Stimulated activated CD8-positive, alpha-beta memory T cell treated with anti-CD3 and anti-CD28 coated beads, Interleukin-2, amount 100 ng/mL, for 48 hours (primary cell): ENCODE measurements around the gene NDUFB7.
"Not testable (repeated sequence)": the region's sequence is repeated elsewhere in the genome, so short reads cannot be mapped to it uniquely, and the experiment has no call there.

Experiments
- DNase-seq, 2 donors: peaks; one replicate each; pipeline ENCODE4 v3.0.0-alpha.2; 2020; ENCODE audit warnings: low read depth in 2 of 2

Gene NDUFB7

DNA sequence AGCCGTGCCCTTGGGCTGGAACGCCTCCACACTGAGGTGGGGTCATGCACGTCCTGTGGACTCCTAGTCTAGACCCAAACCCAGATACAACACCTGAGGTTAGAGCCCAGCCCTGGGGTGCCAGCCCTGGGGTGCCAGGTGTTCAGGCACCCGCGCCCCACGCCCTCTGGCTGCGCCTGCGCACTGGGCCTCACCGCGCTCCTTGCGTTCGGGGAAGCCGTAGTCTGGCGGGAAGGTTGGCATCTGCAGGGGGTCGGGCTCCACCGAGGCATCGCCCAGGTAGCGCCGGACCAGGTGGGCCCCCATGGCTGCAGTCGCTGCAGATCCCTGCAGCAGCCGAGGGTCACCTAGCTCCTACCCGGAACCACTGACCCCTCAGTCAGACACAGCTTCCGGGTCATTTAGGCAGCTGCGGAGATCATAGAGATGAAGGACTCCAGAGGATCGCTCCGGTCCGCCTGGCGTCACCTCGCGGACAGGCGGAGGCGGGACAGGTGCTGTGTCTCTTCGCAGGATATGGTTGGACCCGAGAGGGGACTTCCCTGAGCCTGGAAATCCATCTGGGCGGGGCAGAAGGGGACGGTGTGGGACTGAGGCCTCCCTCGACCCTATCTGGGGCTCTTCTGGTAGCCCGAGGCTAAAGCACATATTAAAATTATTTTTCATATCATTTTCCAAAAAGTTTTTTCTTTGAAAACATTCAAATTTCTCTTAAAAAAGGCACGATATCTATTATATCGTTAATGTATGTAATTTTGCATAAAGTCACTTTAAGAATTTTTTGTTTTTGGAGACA lies at the start of gene NDUFB7:
Gene NDUFB7 (minus strand): TSS at position 372 of the 796 bp plus-strand sequence. CDS start 66 bp downstream, at position 306.
- peak; percentile 85 to 86 for DNase-seq

DNA sequence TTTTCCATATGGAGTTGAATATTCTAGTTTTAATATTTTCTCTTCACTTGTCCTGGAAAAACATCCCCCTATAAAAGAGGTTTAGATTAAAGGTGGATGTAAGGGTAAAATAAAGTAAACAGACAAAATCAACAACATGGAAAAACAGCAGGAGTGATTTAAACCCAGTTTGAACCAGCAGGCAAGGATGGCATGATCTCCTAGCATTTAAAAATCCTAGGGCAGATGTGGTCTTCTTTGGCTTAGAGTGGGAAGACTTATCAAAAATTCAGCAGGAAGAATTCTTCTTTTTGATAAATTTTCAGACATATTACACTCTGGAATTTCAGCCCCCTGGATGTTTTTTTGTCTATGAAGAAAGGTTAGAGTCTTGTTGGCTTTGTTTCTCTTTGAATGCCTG lies 47.5 kb upstream of the NDUFB7 start:
- no peak for DNase-seq

GRCh38 chr19:14616407-14616806 lies 44.5 kb upstream of the NDUFB7 start:
- DNase-seq = no peak

- no peak for DNase-seq
These were observed 43.8 kb upstream of the NDUFB7 start for GRCh38 chr19:14615623-14616022.

DNA sequence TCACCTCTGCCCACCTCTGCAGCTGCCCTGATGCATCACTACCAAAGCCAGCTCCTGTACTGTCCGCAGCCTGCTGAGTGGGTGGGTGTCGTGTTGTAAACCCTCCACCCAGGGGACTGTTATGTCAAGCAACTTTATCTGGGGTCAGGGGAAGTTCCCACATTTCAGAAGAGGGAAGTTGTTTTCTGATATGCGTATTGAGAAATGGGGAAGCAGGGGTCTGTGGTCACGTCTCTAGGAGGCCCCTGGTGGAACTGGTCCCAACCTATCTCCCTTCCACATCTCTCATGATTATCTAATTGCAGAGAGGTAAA lies 42.2 kb upstream of the NDUFB7 start:
- DNase-seq = no peak

DNA sequence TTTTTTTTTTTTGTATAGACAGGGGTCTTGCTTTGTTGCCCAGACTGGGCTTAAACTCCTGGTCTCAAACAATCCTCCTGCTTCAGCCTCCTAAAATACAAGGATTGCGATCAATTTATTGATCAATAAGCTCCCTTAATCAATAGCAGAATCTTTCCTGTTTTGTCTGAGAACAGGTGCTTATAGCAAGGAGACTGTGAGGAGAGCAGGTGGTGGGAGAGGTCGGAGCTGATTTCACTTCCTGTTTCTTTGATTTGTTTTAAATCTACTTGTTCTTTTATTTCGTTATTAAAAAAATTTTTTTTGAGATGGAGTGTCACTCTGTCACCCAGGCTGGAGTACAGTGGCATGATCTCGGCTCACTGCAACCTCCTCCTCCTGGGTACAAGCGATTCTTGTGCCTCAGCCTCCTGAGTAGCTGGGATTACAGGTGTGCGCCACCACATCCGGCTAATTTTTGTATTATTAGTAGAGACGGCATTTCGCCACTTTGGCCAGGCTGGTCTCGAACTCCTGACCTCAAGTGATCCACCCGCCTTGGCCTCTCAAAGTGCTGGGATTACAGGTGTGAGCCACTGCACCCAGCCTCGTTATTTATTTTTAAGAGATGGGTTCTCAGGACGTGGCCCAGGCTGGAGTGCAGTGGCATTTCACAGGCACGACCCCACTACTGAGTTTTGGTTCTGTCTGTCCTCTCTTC lies 41.7 kb upstream of the NDUFB7 start:
- DNase-seq = not testable (repeated sequence)

DNA sequence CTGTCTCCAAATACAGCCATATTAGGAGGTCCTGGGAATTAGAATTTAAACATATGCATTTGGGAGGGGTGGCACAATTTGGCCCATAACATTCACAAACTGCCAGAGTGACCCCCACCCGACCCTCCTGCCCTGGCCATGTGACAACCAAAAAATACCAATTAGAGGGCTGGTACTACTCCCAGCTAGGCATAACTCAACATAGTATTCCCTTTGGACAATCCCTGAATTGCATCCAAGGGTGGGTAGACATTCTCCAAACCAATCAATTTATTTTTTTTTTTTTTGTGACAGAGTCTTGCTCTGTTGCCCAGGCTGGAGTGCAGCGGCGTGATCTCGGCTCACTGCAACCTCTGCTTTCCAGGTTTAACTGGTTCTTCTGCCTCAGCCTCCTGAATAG lies 40.8 kb upstream of the NDUFB7 start:
- DNase-seq = no peak

DNA sequence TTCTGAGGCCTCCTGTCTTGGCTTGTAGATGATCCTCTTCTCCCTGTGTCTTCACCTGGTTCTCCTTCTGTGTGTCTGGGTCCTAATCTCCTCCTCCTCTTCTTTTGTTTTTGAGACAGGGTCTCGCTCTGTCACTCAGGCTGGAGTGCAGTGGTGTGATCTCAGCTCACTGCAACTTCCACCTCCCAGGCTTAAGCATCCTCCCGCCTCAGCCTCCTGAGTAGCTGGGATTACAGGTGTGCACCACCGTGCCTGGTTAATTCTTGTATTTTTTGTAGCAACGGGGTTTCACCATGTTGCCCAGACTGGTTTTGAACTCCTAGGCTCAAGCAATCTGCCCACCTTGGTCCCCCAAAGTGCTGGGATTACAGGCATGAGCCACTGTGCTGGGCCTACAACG lies 40.4 kb upstream of the NDUFB7 start:
- not testable (repeated sequence) for DNase-seq

- no peak for DNase-seq
These were observed 39.2 kb upstream of the NDUFB7 start for GRCh38 chr19:14611051-14611450.

DNA sequence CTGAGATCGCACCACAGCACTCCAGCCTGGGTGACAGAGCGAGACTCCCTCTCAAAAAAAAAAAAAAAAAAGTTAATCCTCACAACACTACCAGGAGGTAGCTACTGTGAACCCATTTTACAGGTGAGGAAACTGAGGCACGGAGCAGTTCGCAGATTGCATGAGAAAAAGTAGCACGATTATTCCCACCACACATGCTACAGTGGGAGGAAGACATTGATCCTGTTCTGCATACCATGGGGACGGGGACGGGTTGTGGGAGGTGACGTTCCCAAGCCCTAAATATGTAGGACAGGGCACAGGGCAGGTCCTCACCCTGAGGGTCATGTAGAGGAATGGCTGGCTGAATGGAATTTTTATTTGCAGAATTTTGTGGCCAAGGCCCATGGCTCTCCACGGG lies 34.8 kb upstream of the NDUFB7 start:
- no peak for DNase-seq

DNA sequence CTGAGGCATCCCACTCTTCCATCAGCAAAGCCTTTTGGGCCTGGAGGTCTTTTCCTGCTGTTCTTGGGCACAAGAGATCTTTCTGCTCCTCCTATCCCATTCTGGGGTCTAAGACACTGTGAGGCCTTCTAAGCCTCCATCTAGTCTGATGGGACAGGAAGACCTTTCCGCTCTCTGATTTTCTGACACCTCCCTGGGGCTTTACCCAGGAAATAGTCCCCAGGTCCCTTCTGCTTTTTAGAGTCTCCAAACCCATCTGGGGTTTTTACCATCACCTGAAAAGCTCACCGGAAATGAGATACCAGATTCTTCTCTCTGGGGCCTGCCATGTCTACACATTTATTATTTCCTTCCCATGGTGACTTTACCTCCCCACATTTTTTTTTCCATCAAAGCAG lies 32.1 kb upstream of the NDUFB7 start:
- no peak for DNase-seq

DNA sequence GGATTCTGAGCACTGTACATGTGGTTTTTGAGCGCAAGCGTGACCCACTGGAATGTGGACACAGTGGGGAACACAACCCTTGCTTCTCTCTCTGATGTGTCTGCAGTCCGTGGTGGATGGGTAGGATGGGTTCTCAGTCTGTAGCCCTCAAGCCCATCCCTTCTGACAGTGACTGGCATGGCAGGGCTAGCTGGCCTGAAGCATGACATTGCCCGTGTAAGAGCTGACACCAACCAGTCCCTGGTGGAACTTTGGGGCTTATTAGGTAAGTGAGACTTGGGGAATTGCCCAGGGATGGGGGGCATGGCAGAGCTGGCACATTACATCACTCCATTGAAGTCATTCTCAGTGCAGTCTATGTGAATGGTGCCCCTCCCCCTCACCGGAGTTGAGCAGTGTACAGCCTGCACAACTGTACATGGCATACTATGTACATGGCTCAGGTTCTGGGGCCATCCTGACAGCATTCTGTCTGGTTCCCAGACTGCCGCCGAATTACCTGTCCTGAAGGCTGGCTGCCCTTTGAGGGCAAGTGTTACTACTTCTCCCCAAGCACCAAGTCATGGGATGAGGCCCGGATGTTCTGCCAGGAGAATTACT lies 27.8 kb upstream of the NDUFB7 start:
- no peak for DNase-seq

- no peak for DNase-seq
These were observed 23.7 kb upstream of the NDUFB7 start for GRCh38 chr19:14595558-14595957.

GRCh38 chr19:14589433-14589832 lies 17.6 kb upstream of the NDUFB7 start:
- DNase-seq = not testable (repeated sequence)

GRCh38 chr19:14585187-14585586 lies 13.3 kb upstream of the NDUFB7 start:
- peak in 1 of 2 donors; percentile 18 for DNase-seq

GRCh38 chr19:14584372-14584771 lies 12.5 kb upstream of the NDUFB7 start:
- DNase-seq = not testable (repeated sequence)

DNA sequence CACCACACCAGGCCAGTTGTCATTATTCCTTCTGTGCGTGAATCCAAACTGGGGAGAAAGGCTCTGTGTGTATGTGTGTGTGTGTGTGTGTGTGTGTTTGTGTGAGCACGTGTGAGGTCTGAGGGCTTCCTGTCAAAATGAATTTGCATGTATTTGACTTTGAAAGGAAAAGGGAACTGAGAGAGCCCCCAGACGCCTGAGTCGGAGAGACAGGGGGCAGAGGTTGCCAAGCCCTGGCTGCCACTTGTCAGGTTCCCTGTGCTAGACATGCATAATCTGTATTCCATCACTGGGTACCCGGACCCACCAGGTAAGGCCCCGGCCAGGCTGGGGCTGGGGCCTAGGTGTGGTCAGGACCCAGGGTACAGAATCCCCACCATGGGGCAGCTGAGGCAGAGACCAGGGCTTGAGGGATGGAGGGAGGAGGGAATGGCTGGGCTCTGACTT lies 11.1 kb upstream of the NDUFB7 start, which contains the start of gene CLEC17A:
Gene CLEC17A (plus strand): TSS at position 191 of the 447 bp plus-strand sequence. CDS start 77 bp downstream, at position 268.
- no peak for DNase-seq

DNA sequence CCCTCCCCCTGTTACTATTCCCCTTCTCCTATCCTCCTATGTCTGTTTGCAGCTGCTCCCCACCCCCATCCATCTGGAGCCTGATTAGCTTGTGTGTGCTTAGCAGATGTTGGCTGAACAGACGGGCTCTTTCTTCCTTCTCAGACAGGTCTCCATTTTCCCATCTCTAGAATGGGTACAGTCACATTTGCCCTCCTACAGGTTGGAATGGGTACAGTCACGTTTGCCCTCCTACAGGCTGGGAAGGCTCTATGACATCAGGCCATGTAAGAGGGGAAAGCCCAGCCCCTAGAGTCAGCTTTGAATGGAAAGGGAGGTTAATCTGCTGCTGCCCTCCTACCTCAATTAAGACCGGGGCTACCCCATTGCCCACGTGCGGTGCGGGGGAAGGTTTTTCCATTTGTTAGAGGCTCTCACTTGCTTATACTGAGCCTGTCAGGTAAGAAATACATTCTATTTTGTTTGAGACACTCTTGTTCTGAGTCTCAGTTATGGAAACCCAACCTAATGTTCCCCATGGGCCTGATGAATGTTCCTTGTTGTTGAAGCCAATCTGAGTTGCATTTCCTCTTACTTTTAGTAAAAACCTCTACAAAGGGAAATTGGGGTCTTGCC lies 8.9 kb upstream of the NDUFB7 start:
- DNase-seq = peak in 1 of 2 donors; percentile 52

DNA sequence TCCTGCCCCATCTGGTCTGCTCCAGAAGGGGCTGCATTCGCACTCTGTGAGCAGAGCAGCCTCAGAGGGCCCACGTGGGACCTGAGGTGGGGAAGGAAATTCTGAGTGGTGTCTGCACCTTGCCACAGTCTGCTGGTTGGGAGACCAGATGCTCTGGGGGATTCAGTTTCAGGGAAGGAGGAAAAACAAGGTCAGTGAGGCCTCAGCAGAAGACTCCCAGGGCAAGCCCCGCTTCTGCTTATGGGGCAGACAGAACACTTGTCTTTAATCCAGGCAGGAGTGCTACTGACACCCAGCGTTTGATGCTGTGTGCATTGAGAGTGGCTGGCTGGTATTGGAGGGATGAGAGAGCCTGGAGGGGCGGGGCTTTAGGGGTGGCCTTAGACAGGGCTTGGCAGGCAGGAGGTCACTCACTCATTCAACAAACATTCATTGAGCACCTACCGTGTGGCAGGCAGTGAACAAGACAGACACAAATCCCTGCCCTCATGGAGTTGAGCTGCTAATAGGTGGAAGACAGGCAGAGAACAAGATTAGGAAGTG lies 6.1 kb upstream of the NDUFB7 start:
- no peak for DNase-seq

DNA sequence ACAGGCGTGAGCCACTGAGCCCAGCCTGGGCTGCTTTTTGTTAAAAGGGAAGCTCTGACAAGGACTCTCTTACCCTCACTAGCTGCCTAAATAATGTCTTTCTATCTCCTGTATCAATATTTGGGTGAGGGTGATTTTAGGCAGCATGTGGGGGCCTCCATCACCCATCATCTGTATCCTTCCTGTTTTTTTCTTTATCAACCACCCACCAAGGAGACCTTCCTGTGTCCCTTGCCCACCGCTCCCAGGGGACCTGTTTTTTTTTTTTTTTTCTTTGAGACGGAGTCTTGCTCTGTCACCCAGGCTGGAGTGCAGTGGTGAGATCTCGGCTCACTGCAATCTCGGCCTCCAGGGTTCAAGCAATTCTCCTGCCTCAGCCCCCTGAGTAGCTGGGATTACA lies 5.4 kb upstream of the NDUFB7 start:
- DNase-seq = no peak

- DNase-seq = no peak
These were observed 4.5 kb upstream of the NDUFB7 start for GRCh38 chr19:14576363-14576762.

GRCh38 chr19:14575428-14575980 lies 3.6 kb upstream of the NDUFB7 start:
- no peak for DNase-seq
